Ishikawa (cell line): ENCODE results near the gene RAB31.

Experiments
- CEBPB ChIP-seq: IDR thresholded peaks from 2 replicates; pipeline ENCODE4 v1.6.1; 2012
- CREB1 ChIP-seq: IDR thresholded peaks from 2 replicates; pipeline ENCODE4 v1.6.1; 2012; ENCODE audit warnings: low read depth
- EGR1 ChIP-seq: IDR thresholded peaks from 2 replicates; pipeline ENCODE4 v1.6.1; 2012
- EP300 ChIP-seq: IDR thresholded peaks from 2 replicates; pipeline ENCODE4 v1.6.1; 2012; ENCODE audit warnings: borderline replicate concordance
- FOXM1 ChIP-seq: IDR thresholded peaks from 2 replicates; pipeline ENCODE4 v1.6.1; 2012; ENCODE audit warnings: low read depth, borderline replicate concordance
- NFIC ChIP-seq: IDR thresholded peaks from 2 replicates; pipeline ENCODE4 v1.6.1; 2012
- RAD21 ChIP-seq: IDR thresholded peaks from 2 replicates; pipeline ENCODE4 v1.6.1; 2012; ENCODE audit warnings: low read depth
- TAF1 ChIP-seq: IDR thresholded peaks from 2 replicates; pipeline ENCODE4 v1.6.1; 2012; ENCODE audit warnings: low read depth, mild to moderate bottlenecking
- TCF12 ChIP-seq: IDR thresholded peaks from 2 replicates; pipeline ENCODE4 v1.6.1; 2012; ENCODE audit warnings: low read depth
- TEAD4 ChIP-seq: IDR thresholded peaks from 2 replicates; pipeline ENCODE4 v1.6.1; 2012
- YY1 ChIP-seq: IDR thresholded peaks from 2 replicates; pipeline ENCODE4 v1.6.1; 2012; ENCODE audit warnings: low read depth
- ZBTB7A ChIP-seq: IDR thresholded peaks from 2 replicates; pipeline ENCODE4 v1.6.1; 2012; ENCODE audit warnings: low read depth
- TF ChIP-seq, protein P1 (sequence below): IDR thresholded peaks from 2 replicates; pipeline ENCODE4 v1.6.1; 2012
- TF ChIP-seq, protein P2 (sequence below): IDR thresholded peaks from 2 replicates; pipeline ENCODE4 v1.6.1; 2012; ENCODE audit warnings: low read depth, mild to moderate bottlenecking
- TF ChIP-seq, protein P3 (sequence below): IDR thresholded peaks from 2 replicates; pipeline ENCODE4 v1.6.1; 2012

Gene RAB31

DNA sequence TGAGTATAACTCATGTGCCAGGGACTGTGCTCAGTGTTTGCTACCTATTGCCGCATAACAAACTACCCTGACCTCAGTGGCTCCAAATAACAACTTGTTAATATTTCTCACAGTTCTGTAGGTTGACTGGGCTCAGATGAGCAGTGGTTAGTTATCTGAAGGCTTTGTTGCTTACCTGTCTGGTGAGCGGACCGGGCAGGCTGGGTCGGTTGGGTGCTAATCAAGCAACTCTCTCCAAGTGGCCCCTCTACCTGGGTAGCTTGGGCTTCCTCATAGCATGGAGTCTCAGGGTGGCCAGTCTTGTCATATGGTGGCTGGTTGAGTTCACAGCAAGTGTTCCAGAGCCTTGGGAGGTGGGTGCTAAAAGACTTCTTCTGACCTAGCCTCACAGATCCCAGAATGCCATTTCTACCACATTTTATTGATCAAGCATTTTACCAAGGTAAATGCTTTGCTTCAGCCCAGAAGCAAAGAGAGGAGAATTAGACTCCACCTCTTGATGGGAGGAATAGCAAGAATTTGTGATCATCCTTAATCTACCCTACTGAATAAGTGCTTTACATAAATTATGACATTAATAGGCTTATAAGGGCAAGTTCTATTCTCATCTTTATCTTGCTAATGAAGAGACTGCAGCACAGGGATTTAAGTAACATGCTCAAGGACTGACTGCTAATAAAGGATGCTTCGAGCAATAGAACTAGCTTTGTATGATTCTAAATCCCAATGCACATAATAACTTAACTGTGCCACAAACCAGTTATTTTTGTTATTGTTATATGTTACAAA, 16.9 kb downstream of the RAB31 start:
- TF ChIP-seq TEAD4 (no peak), TAF1 (no peak), CREB1 (no peak), EP300 (no peak), RAD21 (no peak), TCF12 (no peak)
- TF ChIP-seq, protein P1, sequence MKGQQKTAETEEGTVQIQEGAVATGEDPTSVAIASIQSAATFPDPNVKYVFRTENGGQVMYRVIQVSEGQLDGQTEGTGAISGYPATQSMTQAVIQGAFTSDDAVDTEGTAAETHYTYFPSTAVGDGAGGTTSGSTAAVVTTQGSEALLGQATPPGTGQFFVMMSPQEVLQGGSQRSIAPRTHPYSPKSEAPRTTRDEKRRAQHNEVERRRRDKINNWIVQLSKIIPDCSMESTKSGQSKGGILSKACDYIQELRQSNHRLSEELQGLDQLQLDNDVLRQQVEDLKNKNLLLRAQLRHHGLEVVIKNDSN = no peak
- TF ChIP-seq, protein P2, sequence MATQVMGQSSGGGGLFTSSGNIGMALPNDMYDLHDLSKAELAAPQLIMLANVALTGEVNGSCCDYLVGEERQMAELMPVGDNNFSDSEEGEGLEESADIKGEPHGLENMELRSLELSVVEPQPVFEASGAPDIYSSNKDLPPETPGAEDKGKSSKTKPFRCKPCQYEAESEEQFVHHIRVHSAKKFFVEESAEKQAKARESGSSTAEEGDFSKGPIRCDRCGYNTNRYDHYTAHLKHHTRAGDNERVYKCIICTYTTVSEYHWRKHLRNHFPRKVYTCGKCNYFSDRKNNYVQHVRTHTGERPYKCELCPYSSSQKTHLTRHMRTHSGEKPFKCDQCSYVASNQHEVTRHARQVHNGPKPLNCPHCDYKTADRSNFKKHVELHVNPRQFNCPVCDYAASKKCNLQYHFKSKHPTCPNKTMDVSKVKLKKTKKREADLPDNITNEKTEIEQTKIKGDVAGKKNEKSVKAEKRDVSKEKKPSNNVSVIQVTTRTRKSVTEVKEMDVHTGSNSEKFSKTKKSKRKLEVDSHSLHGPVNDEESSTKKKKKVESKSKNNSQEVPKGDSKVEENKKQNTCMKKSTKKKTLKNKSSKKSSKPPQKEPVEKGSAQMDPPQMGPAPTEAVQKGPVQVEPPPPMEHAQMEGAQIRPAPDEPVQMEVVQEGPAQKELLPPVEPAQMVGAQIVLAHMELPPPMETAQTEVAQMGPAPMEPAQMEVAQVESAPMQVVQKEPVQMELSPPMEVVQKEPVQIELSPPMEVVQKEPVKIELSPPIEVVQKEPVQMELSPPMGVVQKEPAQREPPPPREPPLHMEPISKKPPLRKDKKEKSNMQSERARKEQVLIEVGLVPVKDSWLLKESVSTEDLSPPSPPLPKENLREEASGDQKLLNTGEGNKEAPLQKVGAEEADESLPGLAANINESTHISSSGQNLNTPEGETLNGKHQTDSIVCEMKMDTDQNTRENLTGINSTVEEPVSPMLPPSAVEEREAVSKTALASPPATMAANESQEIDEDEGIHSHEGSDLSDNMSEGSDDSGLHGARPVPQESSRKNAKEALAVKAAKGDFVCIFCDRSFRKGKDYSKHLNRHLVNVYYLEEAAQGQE = no peak

DNA sequence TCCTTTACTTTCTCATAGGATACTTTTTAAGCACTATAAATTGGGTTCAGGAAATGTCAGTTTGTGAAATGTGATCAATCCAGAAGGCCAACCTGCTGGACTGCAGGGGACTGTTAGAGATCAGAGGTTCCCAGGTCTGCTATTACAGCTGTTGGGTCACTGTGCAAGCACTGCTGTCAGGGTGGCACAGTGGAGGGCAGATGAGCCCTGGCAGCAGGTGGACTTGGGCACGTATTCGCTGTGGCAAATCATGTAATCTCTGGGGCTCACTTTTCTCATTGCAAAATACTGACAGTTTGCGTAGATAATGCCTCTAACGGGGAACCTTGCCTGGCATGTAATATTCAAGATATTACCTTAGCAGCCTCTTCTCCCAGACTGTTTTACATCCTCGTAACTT, 18.1 kb downstream of the RAB31 start:
- no peak for TF ChIP-seq CREB1
- TF ChIP-seq, protein P1 = no peak
- no peak for TF ChIP-seq NFIC
- TF ChIP-seq TEAD4 = no peak
- TF ChIP-seq YY1 = no peak
- TF ChIP-seq TAF1 = no peak
- no peak for TF ChIP-seq RAD21
- TF ChIP-seq, protein P2 = no peak
- no peak for TF ChIP-seq TCF12
- no peak for TF ChIP-seq FOXM1

DNA sequence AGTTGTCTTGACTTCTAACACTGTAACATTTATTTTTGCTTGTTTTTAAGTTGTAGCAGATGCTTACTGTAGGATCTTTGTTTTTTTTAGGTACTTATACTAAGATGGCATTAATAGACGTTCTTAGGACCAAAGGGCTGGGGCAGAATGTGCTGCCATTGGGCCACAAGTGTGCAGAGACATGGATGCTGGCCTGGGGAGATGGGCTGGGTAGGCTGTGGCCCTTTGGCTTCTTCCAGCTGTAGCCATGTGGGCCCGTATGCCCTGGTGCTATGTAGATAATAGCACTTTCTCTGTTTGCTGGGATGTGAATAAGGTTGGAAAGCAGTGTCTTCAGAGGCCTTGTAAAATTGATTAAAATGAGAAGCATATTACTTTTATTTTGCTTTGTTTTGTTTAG, 18.8 kb downstream of the RAB31 start:
- no peak for TF ChIP-seq YY1
- TF ChIP-seq, protein P3, sequence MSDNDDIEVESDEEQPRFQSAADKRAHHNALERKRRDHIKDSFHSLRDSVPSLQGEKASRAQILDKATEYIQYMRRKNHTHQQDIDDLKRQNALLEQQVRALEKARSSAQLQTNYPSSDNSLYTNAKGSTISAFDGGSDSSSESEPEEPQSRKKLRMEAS = no peak
- TF ChIP-seq TAF1 = no peak
- TF ChIP-seq EP300 = no peak
- no peak for TF ChIP-seq TEAD4
- TF ChIP-seq CEBPB = no peak
- TF ChIP-seq, protein P1 = no peak
- TF ChIP-seq EGR1 = no peak
- no peak for TF ChIP-seq FOXM1
- no peak for TF ChIP-seq RAD21
- TF ChIP-seq ZBTB7A = no peak
- no peak for TF ChIP-seq TCF12
- TF ChIP-seq, protein P2 = no peak
- TF ChIP-seq CREB1 = no peak
- no peak for TF ChIP-seq NFIC

DNA sequence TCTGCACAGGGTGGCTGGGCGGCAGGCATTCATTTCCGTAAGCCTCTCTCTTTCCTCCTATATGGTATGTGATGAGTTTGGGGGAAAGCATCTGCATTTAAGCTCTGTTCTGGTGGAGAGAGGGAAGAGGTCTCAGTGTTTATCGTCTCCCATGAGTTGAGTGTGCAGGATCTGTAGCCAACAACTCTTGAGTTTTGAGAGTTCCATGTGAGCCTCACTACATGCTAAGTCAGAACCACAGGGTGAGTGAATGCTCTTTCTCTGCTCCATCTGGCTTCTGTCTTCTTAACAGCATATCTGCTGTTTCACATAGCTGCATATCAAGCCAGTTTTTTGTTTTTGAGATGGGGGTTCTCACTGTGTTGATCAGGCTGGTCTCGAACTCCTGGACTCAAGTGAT, 22.7 kb downstream of the RAB31 start:
- TF ChIP-seq EP300 = no peak
- no peak for TF ChIP-seq EGR1
- TF ChIP-seq, protein P1 = no peak
- no peak for TF ChIP-seq CREB1
- no peak for TF ChIP-seq RAD21
- TF ChIP-seq CEBPB = no peak
- no peak for TF ChIP-seq TCF12
- TF ChIP-seq, protein P3 = no peak
- no peak for TF ChIP-seq YY1
- no peak for TF ChIP-seq TEAD4
- no peak for TF ChIP-seq NFIC
- TF ChIP-seq TAF1 = no peak
- no peak for TF ChIP-seq ZBTB7A
